RWPE2 (cell line): ENCODE measurements around the gene SSB.

ENCODE experiments used
- ATAC-seq: fragments of 200-7000 bp; cut with Tn5 transposase; 3 replicates; pipeline ENCODE4 v1.9.1; 2021; ENCODE audit warnings: low read depth
- DNase-seq: peaks from one replicate; pipeline ENCODE4 v3.0.0-alpha.2; 2020; ENCODE audit warnings: low spot score
- H3K27ac ChIP-seq: fragments of 450-650 bp; 2 replicates; pipeline ENCODE4 v1.5.1; 2017; ENCODE audit warnings: mild to moderate bottlenecking; ENCODE audit not compliant: poor library complexity, severe bottlenecking
- H3K27me3 ChIP-seq: fragments of 250-450 bp; sonication (Bioruptor Pico); 2 replicates; pipeline ENCODE4 v1.5.1; 2021; ENCODE audit warnings: mild to moderate bottlenecking, moderate library complexity; ENCODE audit not compliant: insufficient read depth, poor library complexity, severe bottlenecking
- H3K36me3 ChIP-seq: fragments of 250-450 bp; sonication (Bioruptor Pico); 2 replicates; pipeline ENCODE4 v1.5.1; 2020; ENCODE audit warnings: low read depth, mild to moderate bottlenecking, moderate library complexity
- H3K4me1 ChIP-seq: fragments of 250-450 bp; sonication (Bioruptor Pico); 2 replicates; pipeline ENCODE4 v1.5.1; 2021; ENCODE audit warnings: mild to moderate bottlenecking, moderate library complexity; ENCODE audit not compliant: insufficient read depth, poor library complexity, severe bottlenecking
- H3K4me3 ChIP-seq: fragments of 250-450 bp; sonication (Bioruptor Pico); 2 replicates; pipeline ENCODE4 v1.5.1; 2021; ENCODE audit warnings: mild to moderate bottlenecking, moderate library complexity; ENCODE audit not compliant: severe bottlenecking
- H3K9me3 ChIP-seq: fragments of 250-450 bp; sonication (Bioruptor Pico); 2 replicates; pipeline ENCODE4 v1.5.1; 2021; ENCODE audit warnings: mild to moderate bottlenecking, moderate library complexity; ENCODE audit not compliant: severe bottlenecking
- CTCF ChIP-seq: fragments of 450-650 bp; IDR thresholded peaks from one replicate; pipeline ENCODE4 v1.5.1; 2017; ENCODE audit warnings: mild to moderate bottlenecking, moderate library complexity; ENCODE audit not compliant: poor library complexity, severe bottlenecking

SSB gene

GRCh38 chr2:169798718-169799592, at the start of gene SSB:
Gene SSB, plus strand, starts transcription at chr2:169798871. Its CDS starts 2,090 bp downstream, at chr2:169800961.
- ATAC-seq: peak; percentile 98

GRCh38 chr2:169752752-169753151, 45.9 kb upstream of the SSB start:
- H3K36me3 ChIP-seq: no peaks in the 10 kb centered on the region
- H3K9me3 ChIP-seq: no peaks in the 10 kb centered on the region
- no peak overlapping the region for H3K27ac ChIP-seq
- H3K4me3 ChIP-seq: no peak overlapping the region
- no peaks in the 10 kb centered on the region for H3K4me1 ChIP-seq
- DNase-seq (no peak), ATAC-seq (no peak)
- H3K27me3 ChIP-seq: no peaks in the 10 kb centered on the region
- TF ChIP-seq CTCF: no peak

More at GRCh38 chr2:169798718-169799592, at the start of gene SSB:
- peaks cover 9% of the 10 kb centered on the region for H3K4me1 ChIP-seq
- peaks cover 35% of the 10 kb centered on the region for H3K36me3 ChIP-seq
- TF ChIP-seq CTCF: no peak
- H3K4me3 ChIP-seq: peak within 1 kb of the TSS; percentile 73
- peak within 1 kb of the TSS; percentile 82 for H3K27ac ChIP-seq
- no peaks in the 10 kb centered on the region for H3K9me3 ChIP-seq
- DNase-seq: peak; percentile 94
- H3K27me3 ChIP-seq: no peaks in the 10 kb centered on the region

GRCh38 chr2:169755083-169755870, 43.4 kb upstream of the SSB start:
- no peaks in the 10 kb centered on the region for H3K36me3 ChIP-seq
- DNase-seq: no peak
- ATAC-seq: no peak
- no peak overlapping the region for H3K27ac ChIP-seq
- no peaks in the 10 kb centered on the region for H3K9me3 ChIP-seq
- TF ChIP-seq CTCF: no peak
- H3K4me1 ChIP-seq: no peaks in the 10 kb centered on the region
- no peak overlapping the region for H3K4me3 ChIP-seq
- no peaks in the 10 kb centered on the region for H3K27me3 ChIP-seq

- H3K4me1 ChIP-seq: no peaks in the 10 kb centered on the region
- H3K27me3 ChIP-seq: no peaks in the 10 kb centered on the region
- ATAC-seq: no peak
- no peak overlapping the region for H3K4me3 ChIP-seq
- H3K36me3 ChIP-seq: no peaks in the 10 kb centered on the region
- TF ChIP-seq CTCF: no peak
- no peaks in the 10 kb centered on the region for H3K9me3 ChIP-seq
- no peak for DNase-seq
- H3K27ac ChIP-seq: no peak overlapping the region
These were observed 42.3 kb upstream of the SSB start for GRCh38 chr2:169756342-169756741.
